ENCODE results near the gene FAM171A2. TPM values are rescaled to one million over a fixed set of nuclear protein-coding genes. Genes with fewer than 3 reads are reported as not detected.

FAM171A2 gene
- total RNA-seq, 2 donors from 2014 or later, result 45.7 to 51.9 TPM

DNA sequence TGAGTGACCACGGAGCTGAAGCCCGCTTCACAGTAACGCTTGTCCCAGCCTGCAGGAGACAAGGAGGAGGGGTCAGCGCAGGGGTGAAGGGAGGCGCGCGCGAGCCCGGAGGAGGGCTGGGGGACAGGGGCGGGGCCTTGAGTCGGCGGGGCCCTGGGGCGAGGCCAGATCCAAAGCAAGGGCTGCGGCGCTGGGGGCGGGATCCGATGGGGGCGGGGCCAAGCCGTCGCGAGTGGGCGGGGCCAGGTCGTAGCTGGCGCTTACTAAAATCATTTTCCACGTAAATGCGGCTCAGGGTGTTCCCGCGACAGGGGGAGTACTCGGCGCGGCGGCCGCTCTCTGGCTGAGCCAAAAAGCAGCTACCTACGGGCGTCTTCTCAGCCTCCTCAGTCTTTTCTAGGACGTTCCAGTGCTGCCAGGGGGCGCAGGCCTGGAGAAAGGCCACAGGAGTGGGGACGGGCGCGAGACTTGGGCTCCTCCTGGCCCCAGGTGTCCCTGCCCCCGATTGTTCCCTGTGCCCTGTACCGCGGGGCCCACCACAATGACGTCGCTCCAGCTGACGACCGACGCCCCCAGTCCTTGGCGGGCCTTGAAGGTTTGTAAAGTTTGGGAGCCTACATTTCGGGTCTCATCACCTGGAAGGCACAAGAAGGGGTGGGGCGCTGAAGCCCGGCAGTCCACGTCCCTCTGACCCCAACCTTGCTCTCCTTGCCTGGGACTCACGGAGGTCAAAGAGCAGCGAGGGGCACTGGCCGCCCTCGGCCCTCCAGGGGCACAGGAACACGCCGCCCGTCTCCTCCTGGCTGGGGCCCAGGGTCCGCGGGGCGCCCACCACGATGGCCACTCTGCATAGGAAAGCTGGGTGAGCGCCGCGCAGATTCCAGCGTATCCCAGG, 21.9 kb upstream of the FAM171A2 start:
- peak overlapping the region; percentile 58 for H3K4me3 Mint-ChIP-seq
- H3K27ac ChIP-seq (ENCODE audit: low read depth, low read length), result no peak overlapping the region
- H3K36me3 Mint-ChIP-seq (ENCODE audit: low read depth), result no peaks in the 10 kb centered on the region
- WGBS, 2 experiments (ENCODE audit: insufficient coverage in 1 of 2, insufficient read length in 1 of 2), result 21 to 30% methylated on average over 35 to 68 of the region's 68 CpGs
- no peak overlapping the region for H3K27ac Mint-ChIP-seq
- H3K9ac ChIP-seq (ENCODE audit: extremely low read depth, low read length, poor library complexity, severe bottlenecking), result peak overlapping the region; percentile 20
- H3K4me1 Mint-ChIP-seq, result peaks cover 12% of the 10 kb centered on the region
- H3K9me3 ChIP-seq (ENCODE audit: control insufficient read depth, low read length), result no peaks in the 10 kb centered on the region
- no peaks in the 10 kb centered on the region for H3K9me3 Mint-ChIP-seq
- H3K27me3 Mint-ChIP-seq (ENCODE audit: insufficient read depth), result peaks cover 61% of the 10 kb centered on the region
- no peaks in the 10 kb centered on the region for H3K36me3 ChIP-seq (ENCODE audit: control insufficient read depth, insufficient read depth, low read length)
- TF ChIP-seq, protein P1, sequence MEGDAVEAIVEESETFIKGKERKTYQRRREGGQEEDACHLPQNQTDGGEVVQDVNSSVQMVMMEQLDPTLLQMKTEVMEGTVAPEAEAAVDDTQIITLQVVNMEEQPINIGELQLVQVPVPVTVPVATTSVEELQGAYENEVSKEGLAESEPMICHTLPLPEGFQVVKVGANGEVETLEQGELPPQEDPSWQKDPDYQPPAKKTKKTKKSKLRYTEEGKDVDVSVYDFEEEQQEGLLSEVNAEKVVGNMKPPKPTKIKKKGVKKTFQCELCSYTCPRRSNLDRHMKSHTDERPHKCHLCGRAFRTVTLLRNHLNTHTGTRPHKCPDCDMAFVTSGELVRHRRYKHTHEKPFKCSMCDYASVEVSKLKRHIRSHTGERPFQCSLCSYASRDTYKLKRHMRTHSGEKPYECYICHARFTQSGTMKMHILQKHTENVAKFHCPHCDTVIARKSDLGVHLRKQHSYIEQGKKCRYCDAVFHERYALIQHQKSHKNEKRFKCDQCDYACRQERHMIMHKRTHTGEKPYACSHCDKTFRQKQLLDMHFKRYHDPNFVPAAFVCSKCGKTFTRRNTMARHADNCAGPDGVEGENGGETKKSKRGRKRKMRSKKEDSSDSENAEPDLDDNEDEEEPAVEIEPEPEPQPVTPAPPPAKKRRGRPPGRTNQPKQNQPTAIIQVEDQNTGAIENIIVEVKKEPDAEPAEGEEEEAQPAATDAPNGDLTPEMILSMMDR (conservative IDR thresholded peaks at IDR 0.05), result peak; percentile 62
- peak; percentile 100 for DNase-seq
- peak overlapping the region; percentile 77 for H3K4me3 ChIP-seq (ENCODE audit: low read length)
- H3K27me3 ChIP-seq (ENCODE audit: control insufficient read depth, insufficient read depth, low read length, poor library complexity, severe bottlenecking), result peaks cover 29% of the 10 kb centered on the region
- H3K4me1 ChIP-seq (ENCODE audit: control insufficient read depth, insufficient read depth, low read length), result peaks cover 3% of the 10 kb centered on the region

DNA sequence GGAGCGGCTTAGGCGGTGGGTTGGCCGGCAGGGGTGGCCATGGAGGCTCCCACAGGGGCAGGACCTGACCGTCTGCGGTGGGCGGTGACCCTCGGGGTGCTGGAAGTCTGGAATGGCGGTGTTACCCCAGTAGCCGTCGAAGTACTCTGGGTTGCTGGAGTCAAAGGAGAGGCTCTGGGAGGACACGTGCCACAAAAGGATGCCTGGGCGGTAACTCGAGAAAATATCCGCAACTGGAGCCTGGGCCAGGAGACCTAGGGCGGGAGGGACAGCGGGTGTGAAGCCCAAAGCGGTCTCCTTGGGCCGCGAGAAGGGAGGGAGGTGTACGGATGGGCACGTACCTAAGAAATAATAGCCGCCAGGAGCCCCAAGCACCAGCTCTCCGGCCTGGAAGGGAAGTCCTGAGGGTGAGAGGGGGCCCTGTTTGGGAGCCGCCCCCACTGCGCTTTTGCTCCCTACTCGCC, 21.2 kb upstream of the FAM171A2 start:
- Mint-ChIP-seq H3K4me1 (peaks cover 12% of the 10 kb centered on the region), H3K27ac (no peak overlapping the region), H3K9me3 (no peaks in the 10 kb centered on the region), H3K27me3 (ENCODE audit: insufficient read depth) (peaks cover 61% of the 10 kb centered on the region), H3K36me3 (ENCODE audit: low read depth) (no peaks in the 10 kb centered on the region), H3K4me3 (peak overlapping the region; percentile 58)
- Histone ChIP-seq H3K9me3 (ENCODE audit: control insufficient read depth, low read length) (no peaks in the 10 kb centered on the region), H3K4me3 (ENCODE audit: low read length) (peak overlapping the region; percentile 77), H3K4me1 (ENCODE audit: control insufficient read depth, insufficient read depth, low read length) (peaks cover 3% of the 10 kb centered on the region), H3K9ac (ENCODE audit: extremely low read depth, low read length, poor library complexity, severe bottlenecking) (no peak overlapping the region), H3K36me3 (ENCODE audit: control insufficient read depth, insufficient read depth, low read length) (no peaks in the 10 kb centered on the region), H3K27me3 (ENCODE audit: control insufficient read depth, insufficient read depth, low read length, poor library complexity, severe bottlenecking) (peaks cover 29% of the 10 kb centered on the region), H3K27ac (ENCODE audit: low read depth, low read length) (no peak overlapping the region)
- peak; percentile 86 for DNase-seq
- TF ChIP-seq, protein P1 (conservative IDR thresholded peaks at IDR 0.05), result no peak
- WGBS, 2 experiments (ENCODE audit: insufficient coverage in 1 of 2, insufficient read length in 1 of 2), result 7 to 10% methylated on average over 16 to 26 of the region's 26 CpGs

DNA sequence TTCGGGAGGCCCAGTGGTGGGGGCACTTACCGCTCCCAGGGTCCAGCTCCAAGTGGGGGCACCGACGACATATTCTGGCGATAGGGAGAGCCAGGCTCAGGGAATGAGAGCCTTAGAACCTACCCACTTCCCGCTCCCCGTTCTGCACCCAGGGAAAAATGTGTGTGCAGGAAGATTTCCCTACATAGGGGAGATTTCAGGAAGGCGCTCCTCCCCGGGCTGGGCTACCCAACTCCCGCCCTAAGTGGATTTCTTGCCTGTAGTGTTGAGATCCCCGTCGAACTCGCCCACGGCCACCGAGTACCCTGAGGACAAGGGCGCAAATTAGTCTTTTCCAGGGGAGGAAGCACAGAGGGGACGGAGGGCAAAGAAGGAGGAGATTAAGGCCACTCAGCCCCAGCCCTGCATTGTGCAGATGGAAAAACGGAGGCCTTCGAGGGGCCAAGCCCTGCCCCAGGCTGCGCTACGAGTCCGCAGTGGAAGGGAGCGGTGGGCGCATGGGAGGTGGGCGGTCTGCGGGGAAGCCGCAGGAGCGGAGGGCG, 20.7 kb upstream of the FAM171A2 start:
- H3K4me3 ChIP-seq (ENCODE audit: low read length), result peak overlapping the region; percentile 77
- H3K9ac ChIP-seq (ENCODE audit: extremely low read depth, low read length, poor library complexity, severe bottlenecking), result no peak overlapping the region
- 51 to 53% methylated on average over 10 to 29 of the region's 29 CpGs for WGBS, 2 experiments (ENCODE audit: insufficient coverage in 1 of 2, insufficient read length in 1 of 2)

More for the DNA sequence above, 20.7 kb upstream of the FAM171A2 start:
- Histone ChIP-seq H3K4me1 (ENCODE audit: control insufficient read depth, insufficient read depth, low read length) (peaks cover 3% of the 10 kb centered on the region), H3K27me3 (ENCODE audit: control insufficient read depth, insufficient read depth, low read length, poor library complexity, severe bottlenecking) (peaks cover 29% of the 10 kb centered on the region), H3K27ac (ENCODE audit: low read depth, low read length) (no peak overlapping the region), H3K36me3 (ENCODE audit: control insufficient read depth, insufficient read depth, low read length) (no peaks in the 10 kb centered on the region), H3K9me3 (ENCODE audit: control insufficient read depth, low read length) (no peaks in the 10 kb centered on the region)
- peak overlapping the region; percentile 58 for H3K4me3 Mint-ChIP-seq
- H3K36me3 Mint-ChIP-seq (ENCODE audit: low read depth), result no peaks in the 10 kb centered on the region
- no peaks in the 10 kb centered on the region for H3K9me3 Mint-ChIP-seq
- no peak for DNase-seq
- TF ChIP-seq, protein P1 (conservative IDR thresholded peaks at IDR 0.05), result no peak
- H3K4me1 Mint-ChIP-seq, result peaks cover 12% of the 10 kb centered on the region
- H3K27me3 Mint-ChIP-seq (ENCODE audit: insufficient read depth), result peaks cover 61% of the 10 kb centered on the region
- H3K27ac Mint-ChIP-seq, result no peak overlapping the region

Data from endodermal cell (in vitro differentiated cells).